ENCODE measurements around the gene COL6A2.
"Not testable (repeated sequence)": the region's sequence is repeated elsewhere in the genome, so short reads cannot be mapped to it uniquely, and the experiment has no call there.

COL6A2 gene

DNA sequence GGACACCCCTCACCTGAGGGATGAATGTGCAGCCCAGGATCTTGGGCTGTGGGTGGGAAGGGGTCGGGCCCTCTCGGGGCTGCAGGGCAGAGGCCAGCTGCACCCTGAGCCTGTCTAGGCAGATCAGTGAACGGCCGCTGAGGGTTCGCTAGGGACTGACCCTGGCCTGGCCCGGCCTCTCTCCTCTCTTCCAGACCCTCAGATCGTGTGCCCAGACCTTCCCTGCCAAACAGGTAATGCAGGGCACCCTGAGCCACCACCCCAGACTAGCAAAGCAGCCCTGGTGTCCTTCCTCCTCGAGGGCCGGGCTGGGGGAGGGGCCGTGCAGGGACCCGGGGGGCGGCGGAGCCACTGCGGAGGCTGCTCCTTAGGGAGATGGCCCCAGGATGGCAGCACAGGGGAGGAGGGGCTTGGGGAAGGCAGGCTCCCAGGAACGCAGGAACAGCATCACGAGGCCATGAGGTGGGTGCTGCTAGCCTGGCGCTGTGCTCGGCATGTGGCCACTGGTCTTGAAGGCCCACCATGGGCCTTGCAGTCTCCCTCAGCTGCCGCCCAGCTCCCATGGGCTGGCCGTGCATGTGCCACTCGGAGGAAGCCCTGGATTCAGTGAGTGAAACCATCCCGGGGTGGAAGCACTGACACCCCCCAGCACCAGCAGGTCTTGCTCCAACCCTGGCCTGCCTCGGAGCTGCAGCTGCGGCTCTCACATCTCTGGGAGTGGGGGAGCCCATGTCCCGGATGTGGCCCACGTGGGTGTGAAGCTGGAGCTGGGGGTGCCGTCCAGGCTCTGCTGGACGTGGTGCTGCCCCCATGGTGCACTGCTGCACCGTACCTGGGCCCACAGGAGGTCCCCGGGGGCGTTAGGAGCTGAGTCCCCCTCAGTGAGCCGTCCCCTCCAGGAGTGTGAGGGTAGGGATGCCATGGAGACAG is 28.7 kb downstream of the COL6A2 start:
- no peak for DNase-seq (ENCODE audit: low read depth in 2 of 2)

GRCh38 chr21:46127239-46128105 is 29.6 kb downstream of the COL6A2 start:
- DNase-seq (ENCODE audit: low read depth in 2 of 2): no peak

GRCh38 chr21:46128106-46128932 is 30.4 kb downstream of the COL6A2 start:
- DNase-seq (ENCODE audit: low read depth in 2 of 2): no peak

- no peak for DNase-seq (ENCODE audit: low read depth in 2 of 2)
Observed at GRCh38 chr21:46128933-46129571, 31.1 kb downstream of the COL6A2 start.

GRCh38 chr21:46129846-46130651 is 32.1 kb downstream of the COL6A2 start:
- DNase-seq (ENCODE audit: low read depth in 2 of 2): no peak

DNA sequence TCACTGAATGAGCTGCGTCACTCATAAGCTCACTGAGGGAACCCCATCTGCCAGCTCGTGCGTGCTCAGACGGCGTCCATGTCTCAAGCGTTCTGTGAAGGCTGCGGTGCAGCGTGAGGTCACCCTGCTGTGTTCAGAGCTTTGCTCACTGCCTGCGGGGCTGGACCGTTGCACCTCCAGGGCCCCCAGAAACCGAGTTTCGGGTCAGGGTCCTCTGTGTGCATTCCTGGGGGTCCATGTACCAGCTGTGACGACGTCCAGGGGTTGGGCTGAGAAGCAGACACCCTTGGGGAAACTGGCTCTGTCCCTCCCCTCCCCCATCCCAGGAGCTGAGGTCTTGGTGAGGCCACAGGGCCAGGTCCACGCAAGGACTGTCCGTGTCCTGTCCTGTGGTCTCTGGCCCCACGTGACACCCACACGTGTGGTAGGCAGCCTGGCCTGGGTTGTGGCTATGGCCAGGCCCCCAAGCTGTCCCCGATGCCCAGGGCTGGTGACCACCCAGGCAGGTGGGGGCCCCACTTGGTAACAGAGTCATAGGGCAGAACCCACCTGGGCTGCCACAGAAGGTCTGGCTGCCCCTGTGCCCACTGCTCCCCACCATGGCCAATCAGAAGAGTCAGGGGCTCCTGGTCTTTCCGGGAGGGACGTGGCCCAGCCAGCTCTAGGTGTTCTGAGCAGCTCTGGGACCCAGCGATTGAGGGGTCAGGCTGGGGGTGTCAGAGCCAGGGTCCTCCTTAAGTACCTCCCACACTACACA is 33.1 kb downstream of the COL6A2 start:
- no peak for DNase-seq (ENCODE audit: low read depth in 2 of 2)

- DNase-seq (ENCODE audit: low read depth in 2 of 2): no peak
Observed at GRCh38 chr21:46131588-46131837, 33.6 kb downstream of the COL6A2 start.

DNA sequence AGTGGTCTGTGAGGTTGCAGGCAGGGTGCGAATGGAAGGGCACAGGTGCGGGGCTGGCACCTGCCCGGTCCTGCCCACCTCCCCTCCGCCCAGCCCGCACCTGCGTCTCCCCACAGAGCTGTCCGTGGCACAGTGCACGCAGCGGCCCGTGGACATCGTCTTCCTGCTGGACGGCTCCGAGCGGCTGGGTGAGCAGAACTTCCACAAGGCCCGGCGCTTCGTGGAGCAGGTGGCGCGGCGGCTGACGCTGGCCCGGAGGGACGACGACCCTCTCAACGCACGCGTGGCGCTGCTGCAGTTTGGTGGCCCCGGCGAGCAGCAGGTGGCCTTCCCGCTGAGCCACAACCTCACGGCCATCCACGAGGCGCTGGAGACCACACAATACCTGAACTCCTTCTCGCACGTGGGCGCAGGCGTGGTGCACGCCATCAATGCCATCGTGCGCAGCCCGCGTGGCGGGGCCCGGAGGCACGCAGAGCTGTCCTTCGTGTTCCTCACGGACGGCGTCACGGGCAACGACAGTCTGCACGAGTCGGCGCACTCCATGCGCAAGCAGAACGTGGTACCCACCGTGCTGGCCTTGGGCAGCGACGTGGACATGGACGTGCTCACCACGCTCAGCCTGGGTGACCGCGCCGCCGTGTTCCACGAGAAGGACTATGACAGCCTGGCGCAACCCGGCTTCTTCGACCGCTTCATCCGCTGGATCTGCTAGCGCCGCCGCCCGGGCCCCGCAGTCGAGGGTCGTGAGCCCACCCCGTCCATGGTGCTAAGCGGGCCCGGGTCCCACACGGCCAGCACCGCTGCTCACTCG is 34.1 kb downstream of the COL6A2 start:
- DNase-seq (ENCODE audit: low read depth in 2 of 2): no peak

DNA sequence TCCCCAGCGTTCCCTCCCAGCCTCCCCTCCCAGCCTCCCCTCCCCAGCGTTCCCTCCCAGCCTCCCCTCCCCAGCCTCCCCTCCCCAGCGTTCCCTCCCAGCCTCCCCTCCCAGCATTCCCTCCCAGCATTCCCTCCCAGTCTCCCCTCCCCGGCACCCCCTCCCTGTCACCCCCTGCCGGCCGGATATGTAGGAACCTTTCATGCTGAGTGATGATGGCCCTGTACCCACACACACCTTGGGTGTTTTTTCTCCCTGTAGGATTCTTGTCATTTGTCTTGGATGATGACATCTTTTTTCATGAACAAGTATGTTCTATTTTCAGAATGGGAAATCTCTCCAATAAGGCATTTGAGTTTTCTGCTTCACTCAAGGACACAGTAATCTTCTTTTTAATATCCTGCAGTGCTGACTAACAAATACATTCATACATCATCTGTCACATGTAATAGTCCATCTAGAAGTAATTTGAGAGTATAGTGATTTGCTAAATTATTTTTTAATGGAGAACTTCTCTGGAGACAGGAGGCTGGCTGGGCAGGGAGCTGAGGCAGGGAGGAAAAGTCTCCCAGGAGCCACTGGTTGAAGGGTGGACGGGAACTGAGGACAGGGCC is 38.0 kb downstream of the COL6A2 start:
- DNase-seq (ENCODE audit: low read depth in 2 of 2): no peak

DNA sequence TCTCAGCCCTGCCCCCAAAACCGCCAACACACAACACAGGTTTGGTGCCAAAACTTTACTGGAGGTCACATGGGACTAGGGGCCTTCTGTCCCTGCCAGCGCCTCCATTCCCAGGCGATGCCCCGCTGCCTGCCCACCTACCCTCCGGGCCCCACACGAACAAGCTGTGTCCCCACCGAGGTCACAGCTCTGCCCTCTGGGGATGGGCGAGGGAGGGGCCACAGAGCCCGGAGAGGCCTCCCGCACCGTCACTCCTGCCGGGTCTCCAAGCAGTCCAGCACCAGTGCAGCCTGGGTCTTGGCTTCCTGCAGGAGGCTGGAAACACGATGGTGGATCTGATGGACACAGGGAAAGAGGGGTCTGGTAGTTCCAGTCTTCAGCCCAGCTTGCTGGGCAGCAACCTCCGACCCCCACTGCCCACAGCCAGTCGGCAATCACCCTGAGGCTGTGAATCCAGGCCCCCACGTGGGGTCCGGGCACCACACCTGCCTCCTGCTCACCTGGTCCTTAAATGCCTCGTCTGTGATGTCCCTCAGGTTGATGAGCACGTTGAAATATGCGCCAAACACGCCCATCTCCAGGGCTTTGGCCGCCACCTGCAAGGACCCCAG is 38.9 kb downstream of the COL6A2 start:
- DNase-seq (ENCODE audit: low read depth in 2 of 2): no peak

DNA sequence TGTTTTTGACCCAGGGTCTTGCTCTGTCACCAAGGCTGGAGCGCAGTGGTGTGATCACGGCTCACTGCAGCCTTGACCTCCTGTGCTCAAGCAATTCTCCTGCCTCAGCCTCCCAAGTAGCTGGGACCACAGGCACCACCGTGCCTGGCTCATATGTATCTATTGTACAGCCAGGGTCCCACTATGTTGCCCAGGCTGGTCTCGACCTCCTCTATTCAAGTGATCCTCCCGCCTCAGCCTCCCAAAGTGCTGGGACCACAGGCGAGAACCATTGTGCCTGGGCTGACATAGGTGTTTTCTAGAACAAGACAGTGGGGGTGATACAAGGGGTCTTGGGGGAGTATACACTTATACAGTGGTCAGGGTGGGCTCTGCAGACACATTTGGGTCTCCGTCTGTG is 40.0 kb downstream of the COL6A2 start:
- DNase-seq (ENCODE audit: low read depth in 2 of 2): no peak

DNA sequence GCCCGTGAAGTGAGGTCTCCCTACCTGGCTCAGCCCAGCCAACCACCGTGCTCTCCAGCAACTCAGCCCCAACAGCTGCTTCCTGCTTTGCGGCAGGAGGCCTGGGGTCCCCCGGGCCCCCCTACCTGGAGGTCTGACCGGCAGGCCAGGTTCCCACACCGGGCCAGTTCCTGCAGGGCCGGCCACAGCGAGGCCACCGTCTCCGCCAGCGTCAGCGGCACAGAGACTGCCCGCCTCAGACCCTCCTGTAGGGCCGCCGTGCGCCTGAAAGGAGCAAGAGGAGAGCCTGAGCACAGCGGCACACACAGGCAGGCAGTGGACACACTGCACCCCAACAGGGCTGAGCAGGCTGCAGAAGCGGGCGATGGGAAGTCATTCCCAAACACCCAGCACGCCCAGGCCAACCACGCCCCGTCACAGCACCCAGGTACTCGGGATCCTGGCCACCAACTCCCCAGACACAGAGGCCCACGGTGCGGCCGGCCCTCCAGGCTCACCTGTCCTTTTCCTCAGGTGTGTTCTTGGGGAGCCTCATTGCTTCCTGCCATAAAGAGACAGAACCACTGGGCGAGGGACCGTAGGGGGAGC is 40.6 kb downstream of the COL6A2 start:
- DNase-seq (ENCODE audit: low read depth in 2 of 2): no peak

DNA sequence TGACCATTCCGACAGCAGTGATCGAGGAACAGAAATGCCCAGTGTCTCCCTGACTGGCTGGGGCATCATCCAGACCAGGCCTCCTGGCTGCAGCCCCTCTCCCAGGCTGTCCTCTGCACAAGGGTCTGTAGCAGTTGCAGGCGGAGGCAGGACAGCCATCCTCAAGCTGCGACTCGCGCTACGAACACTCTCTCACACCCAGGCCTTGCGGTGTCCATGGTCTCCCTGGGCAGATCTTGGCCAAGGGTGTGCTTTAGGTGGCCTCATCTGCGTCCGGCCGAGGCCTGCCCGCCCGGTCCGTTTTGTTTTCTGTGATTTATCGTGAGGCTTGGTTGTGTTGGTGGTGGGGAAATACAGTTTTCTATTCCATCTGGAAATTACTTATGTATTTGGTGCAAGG is 41.8 kb downstream of the COL6A2 start:
- no peak for DNase-seq (ENCODE audit: low read depth in 2 of 2)

DNA sequence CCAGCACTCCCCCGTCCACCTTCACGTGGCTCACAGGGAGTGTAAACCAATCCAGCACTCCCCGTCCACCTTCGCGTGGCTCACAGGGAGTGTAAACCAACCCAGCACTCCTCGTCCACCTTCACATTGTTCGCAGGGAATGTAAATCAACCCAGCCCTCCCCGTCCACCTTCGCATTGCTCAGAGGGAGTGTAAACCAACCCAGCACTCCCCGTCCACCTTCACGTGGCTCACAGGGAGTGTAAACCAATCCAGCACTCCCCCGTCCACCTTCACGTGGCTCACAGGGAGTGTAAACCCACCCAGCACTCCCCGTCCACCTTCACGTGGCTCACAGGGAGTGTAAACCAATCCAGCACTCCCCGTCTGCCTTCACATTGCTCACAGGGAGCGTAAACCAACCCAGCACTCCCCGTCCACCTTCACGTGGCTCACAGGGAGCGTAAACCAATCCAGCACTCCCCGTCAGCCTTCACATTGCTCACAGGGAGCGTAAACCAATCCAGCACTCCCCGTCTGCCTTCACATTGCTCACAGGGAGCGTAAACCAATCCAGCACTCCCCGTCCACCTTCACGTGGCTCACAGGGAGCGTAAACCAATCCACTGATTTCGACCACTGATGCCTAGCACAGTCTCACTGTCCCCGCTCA is 42.6 kb downstream of the COL6A2 start:
- DNase-seq (ENCODE audit: low read depth in 2 of 2): not testable (repeated sequence)

DNA sequence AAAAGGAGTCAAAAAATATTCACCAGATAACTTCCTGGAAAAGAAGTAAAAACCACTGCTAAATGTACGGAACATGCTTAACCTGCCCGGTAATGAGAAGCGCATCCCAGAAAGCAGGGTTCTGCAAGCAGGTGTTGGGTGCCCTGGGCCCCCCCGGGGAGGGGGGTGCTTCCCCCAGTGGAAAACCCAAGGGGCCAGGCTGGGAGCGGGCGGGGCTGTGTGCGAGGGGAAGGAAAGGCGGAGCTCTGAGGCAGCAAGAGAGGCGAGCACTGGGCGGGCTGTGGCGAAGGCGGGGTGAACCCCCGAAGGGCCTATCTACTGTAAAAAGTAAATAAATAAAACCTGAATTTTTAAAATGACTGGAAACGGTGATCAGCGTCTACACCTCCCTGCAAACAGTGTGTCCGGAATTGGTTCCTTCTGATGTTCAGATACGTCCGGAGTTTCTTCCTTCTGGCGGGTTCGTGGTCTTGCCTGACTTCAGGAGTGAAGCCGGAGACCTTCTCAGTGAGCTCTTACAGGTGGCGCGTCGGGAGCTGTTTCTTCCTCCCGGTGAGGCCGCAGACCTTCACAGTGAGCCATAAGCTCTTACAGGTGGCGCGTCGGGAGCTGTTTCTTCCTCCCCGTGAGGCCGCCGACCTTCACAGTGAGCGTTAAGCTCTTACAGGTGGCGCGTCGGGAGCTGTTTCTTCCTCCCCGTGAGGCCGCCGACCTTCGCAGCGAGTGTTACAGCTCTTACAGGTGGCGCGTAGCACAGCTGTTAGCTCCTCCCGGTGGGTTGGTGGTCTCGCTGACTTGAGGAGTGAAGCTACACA is 44.1 kb downstream of the COL6A2 start:
- no peak for DNase-seq (ENCODE audit: low read depth in 2 of 2)

Measured in stimulated activated CD4-positive, alpha-beta T cell treated with anti-CD3 and anti-CD28 coated beads, Interleukin-1b, Interleukin-23, amount 100 ng/mL, for 1 hour (primary cell).